IMR-90 (cell line): Measurements from ENCODE around the gene WWC1. TPM values are rescaled to one million over a fixed set of nuclear protein-coding genes. Genes with fewer than 3 reads are reported as not detected.

Experiments used
- ATAC-seq: fragments of 200-7000 bp; cut with Tn5 transposase; 2 replicates; pipeline ENCODE4 v1.9.1; 2020; ENCODE audit warnings: low read depth, mild to moderate bottlenecking, moderate library complexity
- BruUV-seq: library from RNA; stranded (reverse); fragments of 400-500 nt; replicated peaks from 2 replicates; lab custom pipeline; 2021; lab: Mats Ljungman, UMichigan
- CTCF ChIA-PET: fragments of 300-600 bp; formaldehyde crosslinking; extraction: SDS; loops from one replicate; lab custom pipeline; 2021; ENCODE audit warnings: antibody characterized with exemption; lab: Yijun Ruan, JAX
- POLR2A ChIA-PET: fragments of 300-600 bp; sonication (Branson Sonifier 250); formaldehyde crosslinking; loops from one replicate; lab custom pipeline; 2022; ENCODE audit warnings: antibody characterized with exemption; ENCODE audit not compliant: unreplicated experiment; lab: Charles Lee
- DNase-seq: peaks from one replicate; pipeline ENCODE4 v3.0.0; 2013
- H2AFZ ChIP-seq: replicated peaks from 2 replicates; pipeline ENCODE3; 2013; ENCODE audit warnings: low read length, mild to moderate bottlenecking; ENCODE audit not compliant: poor library complexity
- H2AK5ac ChIP-seq: 2 replicates; pipeline ENCODE4 v1.6.1; 2013; ENCODE audit warnings: low read depth, low read length, inconsistent platforms
- H2AK9ac ChIP-seq: replicated peaks from 2 replicates; pipeline ENCODE3; 2013; ENCODE audit warnings: mild to moderate bottlenecking, low read depth, low read length, moderate library complexity; ENCODE audit not compliant: poor library complexity
- H2BK120ac ChIP-seq: 2 replicates; pipeline ENCODE4 v1.6.1; 2013; ENCODE audit warnings: low read depth, low read length, inconsistent platforms
- H2BK15ac ChIP-seq: 3 replicates; pipeline ENCODE4 v1.6.1; 2013; ENCODE audit warnings: low read depth, low read length, inconsistent platforms
- H2BK20ac ChIP-seq: 2 replicates; pipeline ENCODE4 v1.6.1; 2013; ENCODE audit warnings: low read depth, mild to moderate bottlenecking, inconsistent platforms, low read length, moderate library complexity
- H2BK5ac ChIP-seq: 2 replicates; pipeline ENCODE4 v1.6.1; 2013; ENCODE audit warnings: mild to moderate bottlenecking, low read depth, low read length, inconsistent platforms; ENCODE audit not compliant: poor library complexity, severe bottlenecking
- H3K14ac ChIP-seq: replicated peaks from 2 replicates; pipeline ENCODE4 v1.6.1; 2013; ENCODE audit warnings: low read depth, low read length, inconsistent platforms
- H3K18ac ChIP-seq: 2 replicates; pipeline ENCODE4 v1.6.1; 2013; ENCODE audit warnings: low read depth, low read length, control low read depth
- H3K23ac ChIP-seq: 2 replicates; pipeline ENCODE4 v1.6.1; 2013; ENCODE audit warnings: low read depth, low read length, inconsistent platforms
- H3K27ac ChIP-seq: 2 replicates; pipeline ENCODE4 v1.5.1; 2013; ENCODE audit warnings: mild to moderate bottlenecking, control low read depth, low read length; ENCODE audit not compliant: insufficient read depth
- H3K27me3 ChIP-seq: 2 replicates; pipeline ENCODE4 v1.6.1; 2013; ENCODE audit warnings: low read length; ENCODE audit not compliant: control insufficient read depth, insufficient read depth
- H3K36me3 ChIP-seq: 2 replicates; pipeline ENCODE4 v1.6.1; 2013; ENCODE audit warnings: low read length, mixed read lengths; ENCODE audit not compliant: control insufficient read depth, insufficient read depth
- H3K4ac ChIP-seq: 2 replicates; pipeline ENCODE4 v1.6.1; 2013; ENCODE audit warnings: low read depth, low read length, inconsistent platforms
- H3K4me1 ChIP-seq: 2 replicates; pipeline ENCODE4 v1.6.1; 2013; ENCODE audit warnings: low read length, mixed read lengths; ENCODE audit not compliant: control insufficient read depth, insufficient read depth
- H3K4me2 ChIP-seq: 2 replicates; pipeline ENCODE4 v1.6.1; 2013; ENCODE audit warnings: low read depth, mild to moderate bottlenecking, control low read depth, low read length, moderate library complexity
- H3K4me3 ChIP-seq: 2 replicates; pipeline ENCODE4 v1.5.1; 2013; ENCODE audit warnings: low read depth, mild to moderate bottlenecking, control low read depth, low read length, moderate library complexity; ENCODE audit not compliant: insufficient read depth
- H3K56ac ChIP-seq: 2 replicates; pipeline ENCODE4 v1.6.1; 2013; ENCODE audit warnings: low read length, inconsistent platforms; ENCODE audit not compliant: insufficient read depth; ENCODE audit errors: extremely low read depth
- H3K79me1 ChIP-seq, 2 experiments: 2 replicates each; pipeline ENCODE4 v1.6.1; 2013; ENCODE audit warnings: low read length in 2 of 2, inconsistent platforms in 1 of 2, low read depth in 1 of 2
- H3K9ac ChIP-seq: 2 replicates; pipeline ENCODE4 v1.6.1; 2013; ENCODE audit warnings: low read depth, low read length, control low read depth
- H3K9me1 ChIP-seq: 2 replicates; pipeline ENCODE4 v1.6.1; 2013; ENCODE audit warnings: low read length, inconsistent platforms; ENCODE audit not compliant: insufficient read depth
- H3K9me3 ChIP-seq: 2 replicates; pipeline ENCODE4 v1.6.1; 2013; ENCODE audit warnings: low read length; ENCODE audit not compliant: control insufficient read depth, insufficient read depth
- H4K20me1 ChIP-seq: 2 replicates; pipeline ENCODE4 v1.6.1; 2013; ENCODE audit warnings: low read length, inconsistent platforms; ENCODE audit not compliant: insufficient read depth
- H4K5ac ChIP-seq: 2 replicates; pipeline ENCODE4 v1.6.1; 2013; ENCODE audit warnings: mild to moderate bottlenecking, low read depth, low read length, control low read depth
- H4K8ac ChIP-seq, 2 experiments: 2 replicates each; pipeline ENCODE4 v1.6.1; 2013; ENCODE audit warnings: low read depth in 2 of 2, low read length in 2 of 2, control low read depth in 1 of 2, inconsistent platforms in 1 of 2
- H4K91ac ChIP-seq: 2 replicates; pipeline ENCODE4 v1.6.1; 2013; ENCODE audit warnings: low read depth, low read length, inconsistent platforms; ENCODE audit not compliant: insufficient read depth
- FOS ChIP-seq: fragments of 150-350 bp; IDR thresholded peaks from 2 replicates; pipeline ENCODE4 v1.6.1; 2016; ENCODE audit warnings: low read depth, low read length
- MAFK ChIP-seq: IDR thresholded peaks from 2 replicates; pipeline ENCODE4 v1.6.1; 2012; ENCODE audit warnings: low read depth, low read length, improper control_type of control experiment
- MXI1 ChIP-seq: IDR thresholded peaks from 2 replicates; pipeline ENCODE4 v1.6.1; 2012; ENCODE audit warnings: low read depth, mild to moderate bottlenecking, low read length, moderate library complexity, borderline replicate concordance
- NFE2L2 ChIP-seq: fragments of 150-350 bp; IDR thresholded peaks from 2 replicates; pipeline ENCODE4 v1.6.1; 2016; ENCODE audit warnings: low read depth, mild to moderate bottlenecking, low read length
- RCOR1 ChIP-seq: IDR thresholded peaks from 2 replicates; pipeline ENCODE4 v1.6.1; 2012; ENCODE audit warnings: mild to moderate bottlenecking, low read length, improper control_type of control experiment; ENCODE audit not compliant: insufficient replicate concordance
- SMC3 ChIP-seq: fragments of 150-350 bp; IDR thresholded peaks from 2 replicates; pipeline ENCODE4 v1.6.1; 2016; ENCODE audit warnings: low read depth, mild to moderate bottlenecking, antibody characterized with exemption, low read length, moderate library complexity
- WGBS, 2 experiments: methylation state at CpG; one replicate each; pipeline versions ENCODE4 v1.1.5 to v1.1.7; 2013; ENCODE audit warnings: missing lambda C conversion rate in 2 of 2; ENCODE audit not compliant: insufficient read length in 1 of 2; ENCODE audit errors: extremely low coverage in 2 of 2; 5-methylcytosine and 5-hydroxymethylcytosine counted together
- dilution Hi-C: fragments of 300-500 bp; cut with HindIII; formaldehyde crosslinking; loops from one replicate; pipeline ENCODE4 v1.14.3; 2018; ENCODE audit warnings: low sequenced_read_pairs; ENCODE audit not compliant: unreplicated experiment
- in situ Hi-C: fragments of 300-500 bp; cut with MboI; formaldehyde crosslinking; loops from 3 replicates; pipeline ENCODE4 v1.14.3; 2019; ENCODE audit warnings: low sequenced_read_pairs, inconsistent platforms, mixed read lengths
- intact Hi-C: fragments of 100-400 bp; cut with micrococcal nuclease; formaldehyde crosslinking; loops from 2 replicates; pipeline ENCODE4 v1.10.0; 2022
- polyA plus RNA-seq, 3 experiments: library from polyadenylated mRNA; depleted of rRNA; stranded (reverse); fragments of >200 nt; gene quantifications; 2 replicates each; pipeline ENCODE4 v1.2.3, GENCODE V29; 2012; ENCODE audit warnings: low replicate concordance in 1 of 3
- total RNA-seq: library from RNA; depleted of rRNA; stranded (reverse); fragments of >200 nt; gene quantifications from 2 replicates; pipeline ENCODE4 v1.2.3, GENCODE V29; 2012

WWC1 gene
- total and polyA plus RNA-seq, 2 of the 4 experiments (the other 2 are of a cell fraction) = 9.1 to 10.3 TPM

- Histone ChIP-seq H3K36me3 (no peaks in the 10 kb centered on the region), H3K18ac (no peak overlapping the region), H2AK5ac (no peak overlapping the region), H2BK15ac (no peak overlapping the region), H3K27me3 (no peaks in the 10 kb centered on the region), H2BK5ac (no peak overlapping the region), H3K4me1 (no peaks in the 10 kb centered on the region), H3K9me1 (peaks cover 4% of the 10 kb centered on the region; the same call in 1 of the 2 replicates), H2AFZ (no peak overlapping the region), H3K79me1 (peaks cover 0 to under 1% of the 10 kb centered on the region in 2 experiments; a peak in 2 of 4 replicates), H3K4ac (no peak overlapping the region), H2BK120ac (no peak overlapping the region), H3K9me3 (no peaks in the 10 kb centered on the region), H4K5ac (no peak overlapping the region), H4K8ac (no peak overlapping the region), H3K27ac (no peak overlapping the region), H3K9ac (no peak overlapping the region), H2BK20ac (no peak overlapping the region), H3K56ac (no peak overlapping the region), H3K14ac (no peak overlapping the region), H4K20me1 (no peaks in the 10 kb centered on the region), H3K4me2 (no peak overlapping the region), H3K4me3 (no peak overlapping the region), H4K91ac (no peak overlapping the region), H3K23ac (no peak overlapping the region; the same call in 1 of the 2 replicates), H2AK9ac (no peak overlapping the region)
- in situ Hi-C loops = no loop called here
- BruUV-seq = no TSS peak
- DNase-seq (no peak), ATAC-seq (no peak)
- TF ChIP-seq MXI1 (no peak), NFE2L2 (no peak), MAFK (no peak), FOS (no peak), RCOR1 (no peak), SMC3 (no peak)
- dilution Hi-C loops = no loop called here
- WGBS, 2 experiments = no CpG with 5 or more reads among the region's 8 CpGs
- ChIA-PET POLR2A (no interaction called here), CTCF (interaction anchor here (1.1 kb wide), 1 partner anchor 32 kb away, joined by 5 read pairs; no protein-coding TSS in a partner anchor)
- intact Hi-C loops = no loop called here
Observed at GRCh38 chr5:168347368-168348083, 56.1 kb downstream of the WWC1 start.
